22Rv1 (cell line): Measurements from ENCODE around the gene FOXJ3.

Source experiments
- CTCF ChIP-seq: fragments of 450-650 bp; IDR thresholded peaks from 2 replicates; pipeline ENCODE4 v1.5.1; 2017; ENCODE audit warnings: mild to moderate bottlenecking
- ZFX ChIP-seq: fragments of 450-650 bp; IDR thresholded peaks from 2 replicates; pipeline ENCODE4 v1.6.1; 2017; ENCODE audit warnings: antibody characterized with exemption, borderline replicate concordance

DNA sequence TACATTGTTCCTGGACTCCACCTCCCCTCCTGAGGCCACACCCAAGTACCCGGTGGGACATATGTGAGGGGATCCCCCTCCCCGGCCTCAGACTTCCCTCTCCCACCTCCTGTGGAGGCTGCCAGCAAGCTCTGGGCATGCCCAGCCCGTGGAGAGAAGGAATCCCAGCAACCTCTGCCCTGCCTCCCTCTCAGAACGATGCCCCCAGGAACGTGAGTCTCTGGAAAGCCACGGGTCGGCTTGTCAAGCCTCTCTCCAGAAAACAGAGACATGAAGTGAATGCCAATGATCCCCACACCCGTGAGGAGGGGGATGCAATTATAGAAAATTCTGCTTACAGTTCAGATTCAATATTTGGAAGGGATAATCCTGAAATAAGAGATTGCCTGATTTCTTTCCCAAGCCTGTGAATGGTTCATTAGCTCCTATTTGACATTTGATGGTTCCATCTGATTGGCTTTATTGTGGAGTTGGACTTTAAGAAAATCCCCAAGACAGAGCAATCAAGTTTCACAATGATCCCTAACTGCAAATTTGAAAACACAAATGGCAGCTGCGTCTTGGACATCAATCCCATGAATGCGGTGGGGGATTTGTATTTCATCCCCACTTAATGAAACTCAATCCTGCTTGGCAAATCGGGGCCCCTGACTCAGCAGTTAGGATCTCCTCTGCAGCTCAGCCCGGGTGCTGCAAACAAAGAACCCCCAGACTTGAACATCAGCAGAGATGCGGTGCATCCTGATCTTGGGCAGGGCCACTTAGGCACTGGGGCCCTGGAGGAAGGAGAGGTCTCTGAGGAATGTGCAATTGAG lies 190.9 kb downstream of the FOXJ3 start:
- TF ChIP-seq CTCF (no peak), ZFX (no peak)
